HL-60 (cell line): ENCODE results near the gene SEC23B.

Experiments
- DNase-seq, 2 experiments: peaks; one replicate each; pipeline ENCODE4 v3.0.0-alpha.2; 2010 to 2020; ENCODE audit warnings: low read depth in 1 of 2, low spot score in 1 of 2
- H3K27ac ChIP-seq: fragments of 250-450 bp; sonication (Bioruptor Pico); replicated peaks from 2 replicates; pipeline ENCODE4 v1.5.1; 2020; ENCODE audit warnings: mild to moderate bottlenecking, moderate library complexity
- H3K27me3 ChIP-seq: fragments of 250-450 bp; sonication (Bioruptor Pico); 2 replicates; pipeline ENCODE4 v1.5.1; 2021; ENCODE audit warnings: mild to moderate bottlenecking, moderate library complexity; ENCODE audit not compliant: insufficient read depth, poor library complexity, severe bottlenecking
- H3K4me3 ChIP-seq: replicated peaks from 2 replicates; pipeline ENCODE4 v1.5.1; 2011; ENCODE audit warnings: mild to moderate bottlenecking, control low read depth, low read length; ENCODE audit not compliant: insufficient read depth
- GABPA ChIP-seq: IDR thresholded peaks from 2 replicates; pipeline ENCODE4 v1.6.1; 2012; ENCODE audit warnings: low read depth
- POLR2AphosphoS5 ChIP-seq: IDR thresholded peaks from 2 replicates; pipeline ENCODE4 v1.6.1; 2012; ENCODE audit warnings: low read depth
- SPI1 ChIP-seq: IDR thresholded peaks from 2 replicates; pipeline ENCODE4 v1.6.1; 2012; ENCODE audit warnings: low read depth, mild to moderate bottlenecking, borderline replicate concordance
- TF ChIP-seq, protein P1 (sequence below): IDR thresholded peaks from 2 replicates; pipeline ENCODE4 v1.6.1; 2012; ENCODE audit warnings: low read depth; ENCODE audit not compliant: insufficient replicate concordance
- TF ChIP-seq, protein P2 (sequence below): IDR thresholded peaks from one replicate; pipeline ENCODE4 v1.5.1; 2011; ENCODE audit warnings: low read length, control low read depth, inconsistent platforms; ENCODE audit not compliant: insufficient read depth

The SEC23B gene

DNA sequence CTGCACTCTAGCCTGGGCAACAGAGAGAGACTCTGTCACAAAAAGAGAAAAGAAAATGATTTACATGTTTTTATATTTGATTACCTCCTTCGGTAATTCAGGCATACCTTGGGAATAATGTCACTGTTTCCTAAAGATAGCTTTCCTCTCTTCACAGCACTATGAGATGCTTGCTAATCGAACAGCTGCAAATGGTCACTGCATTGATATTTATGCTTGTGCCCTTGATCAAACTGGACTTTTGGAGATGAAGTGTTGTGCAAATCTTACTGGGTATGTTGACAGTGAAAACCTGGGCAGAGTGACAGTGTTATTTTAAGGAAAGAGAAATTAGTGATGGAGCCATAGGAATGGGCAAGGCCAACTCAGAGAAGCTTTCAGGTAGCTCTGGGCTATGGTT lies 19.6 kb downstream of the SEC23B start:
- Histone ChIP-seq H3K27ac (no peak overlapping the region), H3K27me3 (no peaks in the 10 kb centered on the region), H3K4me3 (no peak overlapping the region)
- DNase-seq, result no peak
- TF ChIP-seq POLR2AphosphoS5 (no peak), SPI1 (no peak), GABPA (no peak)
- TF ChIP-seq, protein P1, sequence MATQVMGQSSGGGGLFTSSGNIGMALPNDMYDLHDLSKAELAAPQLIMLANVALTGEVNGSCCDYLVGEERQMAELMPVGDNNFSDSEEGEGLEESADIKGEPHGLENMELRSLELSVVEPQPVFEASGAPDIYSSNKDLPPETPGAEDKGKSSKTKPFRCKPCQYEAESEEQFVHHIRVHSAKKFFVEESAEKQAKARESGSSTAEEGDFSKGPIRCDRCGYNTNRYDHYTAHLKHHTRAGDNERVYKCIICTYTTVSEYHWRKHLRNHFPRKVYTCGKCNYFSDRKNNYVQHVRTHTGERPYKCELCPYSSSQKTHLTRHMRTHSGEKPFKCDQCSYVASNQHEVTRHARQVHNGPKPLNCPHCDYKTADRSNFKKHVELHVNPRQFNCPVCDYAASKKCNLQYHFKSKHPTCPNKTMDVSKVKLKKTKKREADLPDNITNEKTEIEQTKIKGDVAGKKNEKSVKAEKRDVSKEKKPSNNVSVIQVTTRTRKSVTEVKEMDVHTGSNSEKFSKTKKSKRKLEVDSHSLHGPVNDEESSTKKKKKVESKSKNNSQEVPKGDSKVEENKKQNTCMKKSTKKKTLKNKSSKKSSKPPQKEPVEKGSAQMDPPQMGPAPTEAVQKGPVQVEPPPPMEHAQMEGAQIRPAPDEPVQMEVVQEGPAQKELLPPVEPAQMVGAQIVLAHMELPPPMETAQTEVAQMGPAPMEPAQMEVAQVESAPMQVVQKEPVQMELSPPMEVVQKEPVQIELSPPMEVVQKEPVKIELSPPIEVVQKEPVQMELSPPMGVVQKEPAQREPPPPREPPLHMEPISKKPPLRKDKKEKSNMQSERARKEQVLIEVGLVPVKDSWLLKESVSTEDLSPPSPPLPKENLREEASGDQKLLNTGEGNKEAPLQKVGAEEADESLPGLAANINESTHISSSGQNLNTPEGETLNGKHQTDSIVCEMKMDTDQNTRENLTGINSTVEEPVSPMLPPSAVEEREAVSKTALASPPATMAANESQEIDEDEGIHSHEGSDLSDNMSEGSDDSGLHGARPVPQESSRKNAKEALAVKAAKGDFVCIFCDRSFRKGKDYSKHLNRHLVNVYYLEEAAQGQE, result no peak
- TF ChIP-seq, protein P2, sequence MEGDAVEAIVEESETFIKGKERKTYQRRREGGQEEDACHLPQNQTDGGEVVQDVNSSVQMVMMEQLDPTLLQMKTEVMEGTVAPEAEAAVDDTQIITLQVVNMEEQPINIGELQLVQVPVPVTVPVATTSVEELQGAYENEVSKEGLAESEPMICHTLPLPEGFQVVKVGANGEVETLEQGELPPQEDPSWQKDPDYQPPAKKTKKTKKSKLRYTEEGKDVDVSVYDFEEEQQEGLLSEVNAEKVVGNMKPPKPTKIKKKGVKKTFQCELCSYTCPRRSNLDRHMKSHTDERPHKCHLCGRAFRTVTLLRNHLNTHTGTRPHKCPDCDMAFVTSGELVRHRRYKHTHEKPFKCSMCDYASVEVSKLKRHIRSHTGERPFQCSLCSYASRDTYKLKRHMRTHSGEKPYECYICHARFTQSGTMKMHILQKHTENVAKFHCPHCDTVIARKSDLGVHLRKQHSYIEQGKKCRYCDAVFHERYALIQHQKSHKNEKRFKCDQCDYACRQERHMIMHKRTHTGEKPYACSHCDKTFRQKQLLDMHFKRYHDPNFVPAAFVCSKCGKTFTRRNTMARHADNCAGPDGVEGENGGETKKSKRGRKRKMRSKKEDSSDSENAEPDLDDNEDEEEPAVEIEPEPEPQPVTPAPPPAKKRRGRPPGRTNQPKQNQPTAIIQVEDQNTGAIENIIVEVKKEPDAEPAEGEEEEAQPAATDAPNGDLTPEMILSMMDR, result no peak

DNA sequence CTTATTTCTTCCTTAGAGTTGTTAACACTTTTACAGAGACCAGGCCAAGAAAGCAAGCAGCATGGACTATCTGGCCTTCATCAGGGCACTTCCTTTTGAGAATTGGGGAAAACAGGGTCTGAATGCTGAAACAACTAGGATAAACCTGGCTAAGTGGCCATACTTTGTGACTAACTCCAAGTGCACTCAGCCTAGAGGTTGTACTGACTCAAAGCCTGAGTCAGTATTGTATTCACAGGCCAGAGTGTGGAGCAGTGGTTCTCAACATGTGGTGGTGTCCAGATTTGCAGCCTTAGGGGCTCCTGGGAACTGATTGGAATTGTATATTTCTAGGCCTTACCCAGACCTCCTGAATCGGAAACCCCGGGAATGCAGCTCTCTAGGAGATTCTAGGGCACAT lies 20.1 kb downstream of the SEC23B start:
- Histone ChIP-seq H3K4me3 (no peak overlapping the region), H3K27ac (no peak overlapping the region)

DNA sequence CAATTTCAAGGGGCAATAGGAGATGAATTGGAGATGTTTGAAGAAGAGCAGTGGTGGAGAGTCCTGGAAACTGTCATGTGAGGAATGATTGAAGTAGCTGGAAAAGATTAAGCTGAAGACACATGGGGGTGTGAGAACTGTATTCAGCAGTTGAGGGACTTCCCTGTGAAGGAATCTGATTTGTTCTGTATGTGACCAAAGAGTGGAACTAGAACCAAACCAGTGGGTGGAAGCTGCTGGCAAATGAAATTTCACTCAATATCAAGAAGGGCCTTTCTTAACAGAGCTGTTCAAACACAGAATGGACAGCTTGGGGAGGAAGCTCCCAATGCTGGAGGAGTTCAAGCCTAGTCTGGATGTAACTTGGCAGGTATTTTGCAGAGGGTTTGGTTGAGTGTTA lies 21.3 kb downstream of the SEC23B start:
- no peak overlapping the region for H3K27ac ChIP-seq
- no peak overlapping the region for H3K4me3 ChIP-seq
- DNase-seq, result no peak
- no peak for TF ChIP-seq GABPA
- TF ChIP-seq SPI1, result no peak
- TF ChIP-seq, protein P1, result no peak
- TF ChIP-seq POLR2AphosphoS5, result no peak
- TF ChIP-seq, protein P2, result no peak
- H3K27me3 ChIP-seq, result no peaks in the 10 kb centered on the region

More for the DNA sequence above, 20.1 kb downstream of the SEC23B start:
- no peak for DNase-seq
- no peaks in the 10 kb centered on the region for H3K27me3 ChIP-seq
- TF ChIP-seq, protein P1, result no peak
- TF ChIP-seq, protein P2, result no peak
- TF ChIP-seq SPI1, result no peak
- TF ChIP-seq GABPA, result no peak
- TF ChIP-seq POLR2AphosphoS5, result no peak
